ENCODE results near the gene RNF126. TPM values are rescaled to one million over a fixed set of nuclear protein-coding genes. Genes with fewer than 3 reads are reported as not detected.

RNF126 gene
- total RNA-seq, 1 donor from 2014 or later: 38.1 TPM

- DNase-seq (ENCODE audit: low read depth, low spot score): no peak
Observed at GRCh38 chr19:663682-664117, 686 bp upstream of the RNF126 start.

- DNase-seq (ENCODE audit: low read depth, low spot score): no peak
Observed at GRCh38 chr19:662207-662961, 630 bp downstream of the RNF126 start.

- no peak for DNase-seq (ENCODE audit: low read depth, low spot score)
Observed at GRCh38 chr19:661427-662196, 1.4 kb downstream of the RNF126 start.

- DNase-seq (ENCODE audit: low read depth, low spot score): no peak
Observed at GRCh38 chr19:660793-661426, 2.1 kb downstream of the RNF126 start.

- DNase-seq (ENCODE audit: low read depth, low spot score): no peak
Observed at GRCh38 chr19:658916-659839, 3.8 kb downstream of the RNF126 start.

GRCh38 chr19:658059-658839 is 4.8 kb downstream of the RNF126 start:
- DNase-seq (ENCODE audit: low read depth, low spot score): no peak

- no peak for DNase-seq (ENCODE audit: low read depth, low spot score)
Observed at GRCh38 chr19:657611-658010, 5.4 kb downstream of the RNF126 start.

GRCh38 chr19:656751-657559 is 6.1 kb downstream of the RNF126 start:
- DNase-seq (ENCODE audit: low read depth, low spot score): no peak

GRCh38 chr19:655691-656090 is 7.3 kb downstream of the RNF126 start:
- DNase-seq (ENCODE audit: low read depth, low spot score): no peak

- no peak for DNase-seq (ENCODE audit: low read depth, low spot score)
Observed at GRCh38 chr19:653425-653824, 9.6 kb downstream of the RNF126 start.

GRCh38 chr19:652467-653389 is 10.3 kb downstream of the RNF126 start:
- DNase-seq (ENCODE audit: low read depth, low spot score): no peak

GRCh38 chr19:651991-652390 is 11.0 kb downstream of the RNF126 start:
- DNase-seq (ENCODE audit: low read depth, low spot score): no peak

GRCh38 chr19:651114-651818 is 11.7 kb downstream of the RNF126 start:
- DNase-seq (ENCODE audit: low read depth, low spot score): no peak

- no peak for DNase-seq (ENCODE audit: low read depth, low spot score)
Observed at GRCh38 chr19:650121-650520, 12.9 kb downstream of the RNF126 start.

GRCh38 chr19:648904-649801 is 13.9 kb downstream of the RNF126 start:
- no peak for DNase-seq (ENCODE audit: low read depth, low spot score)

- DNase-seq (ENCODE audit: low read depth, low spot score): no peak
Observed at GRCh38 chr19:648305-648704, 14.7 kb downstream of the RNF126 start.

All from pulmonary artery endothelial cell (primary cell).